Effector CD4-positive, alpha-beta T cell (primary cell): ENCODE results near the gene FOXC2.

Source experiments
- DNase-seq: peaks from one replicate; pipeline ENCODE4 v3.0.0-alpha.2; 2020

FOXC2 gene

DNA sequence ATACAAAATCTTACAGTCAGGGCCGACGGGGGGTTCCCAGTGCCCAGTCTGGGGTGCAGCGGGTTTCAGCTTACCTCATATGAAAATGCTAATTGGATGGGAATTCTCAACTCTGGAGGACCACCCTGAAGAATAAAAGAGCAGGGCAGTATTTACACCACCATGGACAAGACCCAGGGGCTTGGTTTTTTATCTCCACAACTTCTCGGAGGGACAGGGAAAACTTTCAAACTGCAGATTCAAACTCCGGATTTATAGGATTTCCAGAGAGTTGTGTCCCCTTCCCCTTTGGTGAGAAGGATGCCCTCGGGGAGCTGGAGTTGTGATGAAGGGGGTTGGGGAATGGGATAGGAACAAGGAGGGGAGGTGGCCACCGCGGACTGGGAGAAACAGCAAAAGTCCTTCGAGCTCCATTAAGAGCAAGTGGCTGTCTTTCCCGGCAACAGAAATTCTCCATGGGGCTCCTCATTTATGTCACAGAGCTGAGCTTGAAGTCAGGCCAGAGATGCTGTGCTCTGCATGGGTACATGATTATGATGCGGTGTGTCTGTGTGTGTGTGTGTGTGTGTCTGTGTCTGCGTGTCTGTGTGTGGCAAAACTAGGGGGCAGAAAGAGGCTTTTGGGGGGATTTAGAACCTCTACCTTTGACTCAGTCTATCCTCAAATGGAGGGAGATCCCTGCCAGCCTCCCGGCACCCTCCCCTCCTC, 27.4 kb downstream of the FOXC2 start:
- no peak for DNase-seq

DNA sequence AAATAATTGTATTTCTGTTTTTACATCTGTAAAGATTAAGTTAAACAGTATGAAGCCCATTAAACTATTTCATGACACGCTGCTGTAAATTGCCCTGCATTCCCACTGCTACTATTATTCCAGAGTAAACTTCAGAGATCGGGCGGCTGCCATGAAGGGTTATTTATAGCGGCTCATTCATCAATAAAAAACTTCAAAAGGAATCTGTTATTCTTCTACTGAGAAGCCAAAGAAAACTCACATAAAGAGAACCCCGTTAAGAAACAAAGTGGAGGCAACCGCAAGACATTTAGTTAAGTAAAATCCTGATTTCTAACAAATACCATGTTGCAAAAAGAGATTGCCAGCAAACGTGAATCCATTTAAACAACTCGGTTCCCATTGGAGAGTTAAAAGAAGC, 28.1 kb downstream of the FOXC2 start:
- DNase-seq = no peak

DNA sequence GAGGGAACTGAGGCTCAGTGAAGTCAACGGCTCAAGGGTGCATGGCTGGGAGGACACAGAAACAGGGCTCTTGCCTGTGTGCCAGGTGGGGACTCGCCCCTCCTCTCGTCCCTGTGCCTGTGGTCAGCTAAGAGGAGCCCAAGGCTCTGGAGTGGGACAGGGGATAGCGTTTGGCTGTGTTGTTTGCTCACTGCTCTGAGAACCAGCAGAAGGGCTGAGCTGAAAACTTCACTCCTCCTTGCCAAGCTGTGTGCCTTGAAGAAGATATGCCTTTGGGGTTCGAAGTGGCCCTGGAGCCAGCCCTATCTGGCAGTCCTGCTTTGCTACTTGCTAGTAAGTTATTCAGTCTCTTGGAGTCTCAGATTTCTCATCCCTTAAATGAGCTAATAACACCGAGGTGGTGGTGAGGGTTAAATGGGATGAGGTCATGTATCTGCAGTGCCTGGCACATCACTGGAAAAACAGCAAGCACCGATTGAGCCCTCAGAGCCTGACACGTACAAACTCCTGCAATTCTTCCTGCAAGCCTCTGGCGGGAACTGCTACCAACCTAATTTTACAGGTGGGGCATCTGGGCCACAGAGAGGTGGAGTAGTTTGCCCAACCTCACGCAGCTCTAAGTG, 29.5 kb downstream of the FOXC2 start:
- DNase-seq = no peak

DNA sequence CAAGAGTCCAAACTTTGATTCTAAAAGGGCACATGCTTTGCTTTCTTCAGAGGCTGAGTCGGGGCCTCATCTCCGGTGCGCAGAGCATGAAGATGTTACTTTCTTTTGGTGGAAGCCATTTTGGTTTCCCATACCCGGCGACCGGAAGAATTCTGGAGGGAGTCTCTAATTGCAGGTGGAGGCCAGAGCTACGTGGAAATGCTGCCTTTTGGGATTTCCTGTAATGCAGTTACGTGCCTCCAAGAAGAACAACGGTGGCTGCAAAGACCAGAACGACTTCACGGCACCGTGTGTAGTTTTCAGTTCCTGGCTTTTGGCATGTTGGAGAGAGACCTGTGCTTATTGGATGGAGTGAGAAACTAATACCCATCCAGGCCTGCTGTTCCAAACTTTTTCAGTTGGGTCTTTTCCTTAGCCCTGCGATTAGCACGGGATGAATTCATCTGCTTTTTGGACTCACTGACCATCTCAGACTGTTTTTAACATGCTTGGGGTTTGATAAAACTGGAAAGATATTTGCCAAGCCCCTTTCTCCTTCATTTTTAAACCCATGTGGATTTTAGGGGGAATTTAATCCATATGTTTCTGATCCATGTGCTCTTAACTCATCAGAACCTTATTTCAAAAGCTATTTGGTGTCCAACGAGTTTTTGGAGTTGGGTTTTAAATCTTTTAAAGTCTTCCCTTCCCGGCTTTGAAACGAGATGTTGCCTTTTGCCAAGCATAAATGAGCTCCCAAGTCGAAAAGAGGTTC, 30.7 kb downstream of the FOXC2 start:
- DNase-seq = no peak

DNA sequence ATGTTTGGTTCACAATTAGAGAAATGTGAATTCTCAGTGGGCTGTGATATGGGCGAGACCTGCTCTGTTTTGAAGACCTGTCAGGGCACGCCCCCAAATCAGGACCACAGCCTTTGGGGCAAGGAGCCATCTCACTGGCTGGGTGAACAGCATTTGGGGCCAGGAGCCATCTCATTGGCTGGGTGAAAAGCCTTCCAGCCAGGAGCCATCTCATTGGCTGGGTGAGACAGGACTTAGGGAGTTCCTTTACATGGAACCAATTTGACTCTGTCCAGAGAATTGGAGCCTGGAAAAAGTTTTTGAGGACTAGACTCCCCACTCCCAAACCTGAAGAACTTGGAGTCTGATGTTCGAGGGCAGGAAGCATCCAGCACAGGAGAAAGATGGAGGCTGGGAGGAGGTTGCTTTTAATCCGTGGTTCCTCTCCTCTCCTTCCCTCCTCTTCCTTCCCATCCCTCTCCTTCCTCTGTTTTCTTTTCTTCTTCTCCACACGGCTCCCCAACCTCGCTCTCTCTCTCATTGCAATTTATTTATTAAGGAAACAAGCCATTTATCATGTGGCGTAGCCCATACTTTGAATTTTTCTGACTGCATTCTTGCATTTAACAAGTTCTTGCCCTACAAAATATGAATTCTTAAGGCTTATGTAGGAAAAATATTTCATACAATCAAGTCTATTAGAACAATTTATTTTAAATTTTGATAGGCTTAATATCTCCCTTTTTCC, 31.4 kb downstream of the FOXC2 start:
- no peak for DNase-seq

DNA sequence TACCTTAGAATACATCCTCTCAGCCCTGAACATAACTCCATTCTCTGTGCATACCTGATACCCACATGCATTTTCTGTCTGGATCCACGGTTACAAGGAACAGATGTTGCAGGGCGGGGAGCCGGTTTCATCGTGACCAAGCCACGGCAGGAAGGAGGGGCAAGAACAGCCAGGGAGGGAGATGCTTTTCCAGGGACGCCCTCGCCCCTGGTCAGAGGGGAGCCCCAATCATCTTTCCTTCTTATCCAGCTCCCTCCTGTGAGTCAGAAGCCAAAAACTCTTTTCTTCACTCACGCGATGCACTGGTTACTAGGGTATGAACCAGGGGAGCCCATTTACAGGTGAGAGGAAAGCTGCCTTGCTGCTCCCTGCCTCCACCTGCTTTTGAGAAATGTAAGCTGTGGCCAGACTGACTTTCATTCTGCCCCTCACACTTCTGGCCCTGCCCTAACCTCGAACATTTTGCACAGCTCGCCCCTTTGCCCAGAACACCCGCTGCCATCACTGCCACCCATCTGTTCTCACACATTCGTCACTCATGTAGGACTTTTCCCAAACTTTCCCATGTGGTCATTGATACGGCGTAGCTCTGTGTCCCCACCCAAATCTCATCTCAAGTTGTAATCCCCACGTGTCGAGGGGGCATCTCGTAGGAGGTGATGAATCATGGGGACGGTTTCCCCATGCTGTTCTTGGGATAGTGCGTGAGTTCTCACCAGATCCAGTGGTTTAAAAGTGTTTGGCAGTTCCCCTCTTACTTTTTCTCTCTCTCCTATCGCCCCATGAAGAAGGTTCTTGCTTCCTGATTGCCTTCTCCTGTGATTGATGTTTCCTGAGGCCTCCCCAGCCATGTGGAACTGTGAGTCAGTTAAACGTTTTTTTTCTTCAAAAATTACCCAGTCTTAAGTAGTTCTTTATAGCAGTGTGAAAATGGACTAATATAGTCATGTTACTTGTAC, 32.3 kb downstream of the FOXC2 start:
- DNase-seq = no peak

DNA sequence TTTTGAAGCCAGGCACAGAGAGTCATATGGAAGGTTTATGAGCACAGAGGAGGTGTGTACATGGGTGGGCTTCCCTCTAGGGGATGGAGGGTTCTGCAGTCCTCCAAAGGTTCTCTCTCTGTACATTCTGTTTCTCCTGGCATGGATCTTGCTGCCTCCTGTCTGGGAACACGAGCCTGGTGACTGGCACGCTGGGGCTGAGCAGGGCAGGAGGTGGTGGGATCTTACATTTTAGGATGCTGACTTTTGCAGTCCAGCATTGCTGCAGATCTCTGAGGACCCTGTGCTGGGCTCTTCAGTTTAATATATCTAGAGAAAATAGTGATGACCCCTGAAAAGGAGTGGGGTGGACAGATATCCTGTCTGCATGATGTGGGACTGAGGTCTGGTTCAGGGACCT, 34.7 kb downstream of the FOXC2 start:
- no peak for DNase-seq

DNA sequence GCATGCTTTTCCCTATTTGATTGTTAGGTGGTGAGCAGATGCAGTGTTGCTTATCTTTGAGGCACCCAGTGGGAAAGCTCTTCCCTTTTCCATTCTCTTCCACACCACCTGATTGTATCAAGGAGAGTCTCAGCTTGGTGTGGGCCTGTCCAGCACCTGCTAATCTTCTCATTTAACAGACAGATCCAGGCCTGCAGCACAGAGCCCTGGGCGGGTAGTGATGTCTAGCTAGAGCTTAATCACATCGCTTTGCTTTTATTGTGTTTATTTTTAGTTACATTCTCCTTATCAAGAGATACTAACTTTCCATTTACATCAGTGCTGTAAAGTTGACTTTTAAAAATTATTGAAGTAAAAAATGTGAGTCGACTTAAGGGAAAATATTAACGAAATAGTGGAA, 35.9 kb downstream of the FOXC2 start:
- no peak for DNase-seq

DNA sequence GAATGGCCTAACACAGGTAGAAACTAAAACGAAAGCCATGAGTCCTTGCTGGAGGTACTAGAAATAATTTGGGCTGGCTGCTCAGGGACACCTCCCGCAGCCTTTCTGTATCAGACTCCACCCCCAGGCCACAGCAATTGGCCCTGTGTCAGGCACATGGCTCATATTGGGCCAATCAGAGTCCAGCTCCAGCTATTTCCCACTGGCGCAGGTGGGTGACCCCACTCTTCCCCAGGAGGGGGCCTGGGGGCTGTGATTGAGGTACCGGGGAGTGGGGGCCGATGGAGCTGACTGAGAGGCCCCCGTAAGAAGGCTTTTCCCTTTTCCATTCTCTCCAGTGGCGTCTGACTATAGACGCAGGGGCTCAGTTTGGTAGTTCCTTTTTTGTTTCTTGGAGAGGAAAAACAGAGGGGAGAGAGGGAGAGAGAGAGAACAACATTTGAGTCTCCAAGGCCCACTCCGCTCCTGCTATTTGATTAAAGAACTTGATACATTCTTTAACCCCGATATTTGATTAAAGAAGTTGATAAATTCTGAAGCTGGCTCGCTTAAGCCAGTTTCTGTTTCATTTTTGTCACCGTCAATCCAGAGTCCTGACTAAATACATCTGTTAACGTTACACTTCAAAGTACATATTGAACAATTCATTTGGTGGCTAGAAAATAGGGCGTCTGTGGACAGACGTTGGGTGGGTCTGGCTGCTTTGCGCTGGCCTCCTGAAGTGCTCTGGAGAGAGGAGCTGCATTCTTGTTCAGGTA, 38.0 kb downstream of the FOXC2 start:
- peak; percentile 17 for DNase-seq

DNA sequence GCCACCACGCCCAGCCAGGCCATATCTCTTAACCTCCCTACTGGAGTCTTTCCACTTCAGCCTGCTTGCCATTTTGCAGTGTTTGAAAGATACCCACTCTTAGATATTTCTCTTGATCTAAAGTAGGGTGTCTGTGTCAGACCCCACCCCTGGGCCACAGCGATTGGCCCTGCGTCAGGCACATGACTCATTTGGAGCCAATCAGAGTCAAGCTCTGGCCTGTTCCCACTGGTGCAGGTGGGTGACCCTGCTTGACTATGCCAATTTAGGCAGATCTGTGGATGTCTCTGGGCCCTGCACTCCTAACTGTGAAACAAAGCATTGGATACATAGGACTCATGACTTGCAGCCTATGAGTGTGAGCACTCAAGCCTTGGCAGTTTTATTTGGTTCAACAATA, 39.3 kb downstream of the FOXC2 start:
- no peak for DNase-seq

DNA sequence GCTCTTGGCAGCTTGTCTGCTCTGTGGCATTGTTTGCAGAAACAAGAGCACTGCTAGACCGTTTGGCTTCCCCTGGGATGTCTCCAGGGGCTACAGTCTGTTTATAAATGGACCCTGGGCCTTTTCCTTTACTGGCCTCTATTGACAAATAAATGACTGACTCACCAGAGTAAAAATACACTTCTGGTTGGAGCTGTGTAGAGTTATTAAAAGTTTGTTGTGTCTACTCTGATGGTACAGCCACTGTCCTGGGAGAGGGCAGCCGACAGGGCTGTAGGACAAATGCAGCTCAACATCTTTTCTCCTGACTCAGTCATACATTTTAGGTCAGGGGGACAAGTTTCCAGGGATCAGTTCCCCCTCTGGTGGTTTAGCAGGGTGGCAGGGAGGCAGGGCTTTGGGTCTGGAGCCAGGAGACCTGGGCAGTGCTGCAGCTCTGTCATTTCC, 41.7 kb downstream of the FOXC2 start:
- DNase-seq = no peak

DNA sequence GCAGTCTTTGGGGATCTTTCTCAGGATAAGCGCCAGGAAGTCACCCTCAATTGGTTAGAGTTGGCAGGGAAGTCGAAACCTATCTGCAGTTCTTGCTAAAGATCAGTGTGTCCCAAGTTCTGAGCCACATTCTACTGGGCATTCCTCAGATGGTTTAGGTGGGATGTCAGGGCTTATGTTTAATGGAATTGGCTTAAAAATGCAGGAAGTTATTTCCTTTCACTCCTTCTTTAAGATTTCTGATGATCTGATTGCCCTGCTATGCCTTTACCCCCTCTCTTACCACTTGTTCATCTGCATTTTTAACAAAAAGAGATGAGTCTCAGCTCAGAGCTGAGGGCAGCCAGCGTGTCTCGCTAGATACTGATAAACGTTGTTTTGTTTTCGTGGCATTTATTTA, 42.5 kb downstream of the FOXC2 start:
- no peak for DNase-seq

DNA sequence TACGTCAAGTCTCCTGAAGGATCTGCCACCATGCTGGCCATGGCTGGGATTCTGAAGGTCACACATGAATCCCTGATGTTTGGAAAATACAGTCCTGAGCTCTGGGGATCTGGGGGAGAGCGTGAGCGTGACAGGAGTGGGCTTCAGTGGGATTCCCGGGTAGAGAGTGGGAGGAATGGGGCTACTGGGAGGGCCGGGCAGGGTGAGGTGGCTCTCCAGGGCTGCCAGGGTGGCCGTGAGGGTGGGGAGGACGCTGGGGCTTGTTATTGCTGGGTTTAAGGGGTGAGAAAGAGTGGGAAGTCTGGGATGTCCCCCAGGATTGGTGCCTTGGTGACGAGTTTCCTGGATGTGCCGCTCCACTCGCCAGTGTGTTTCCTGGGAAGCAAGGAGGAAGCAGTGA, 43.0 kb downstream of the FOXC2 start:
- no peak for DNase-seq

DNA sequence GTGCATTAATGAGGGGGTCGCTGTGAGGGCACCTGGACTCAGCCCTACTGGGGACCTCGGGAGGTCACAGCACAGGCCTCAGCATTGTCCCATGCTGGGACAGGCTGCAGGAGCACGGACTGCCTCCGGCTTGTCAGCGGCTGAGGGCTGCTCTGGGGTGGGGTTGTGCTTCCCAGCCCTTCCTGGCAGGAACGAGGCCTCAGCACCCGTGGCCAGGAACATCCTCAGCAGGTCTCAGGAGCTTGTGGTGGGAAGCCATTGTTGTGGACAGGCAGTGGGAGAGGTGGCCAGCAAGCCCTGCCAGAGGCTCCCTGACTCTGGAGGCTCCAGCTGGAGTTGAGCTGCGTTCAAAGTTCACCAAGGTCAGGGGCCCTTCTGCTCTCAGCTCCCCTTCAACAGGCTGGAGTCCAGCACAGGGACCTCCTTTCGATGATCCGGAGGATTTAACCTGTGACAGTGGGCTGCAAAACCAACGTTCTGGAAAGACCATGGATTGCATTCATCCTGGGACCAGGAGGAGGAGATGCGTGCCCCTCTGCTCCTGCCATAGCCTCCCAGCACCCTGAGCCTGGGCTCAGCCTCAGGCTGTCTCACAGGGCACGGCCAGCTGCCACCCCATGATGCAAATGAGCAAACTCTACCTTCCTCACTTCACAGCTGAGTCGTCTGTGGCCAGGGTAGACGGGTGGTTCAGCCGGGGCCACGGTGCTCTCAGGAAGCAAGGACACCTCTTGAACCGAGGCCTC, 44.3 kb downstream of the FOXC2 start:
- DNase-seq = no peak

DNA sequence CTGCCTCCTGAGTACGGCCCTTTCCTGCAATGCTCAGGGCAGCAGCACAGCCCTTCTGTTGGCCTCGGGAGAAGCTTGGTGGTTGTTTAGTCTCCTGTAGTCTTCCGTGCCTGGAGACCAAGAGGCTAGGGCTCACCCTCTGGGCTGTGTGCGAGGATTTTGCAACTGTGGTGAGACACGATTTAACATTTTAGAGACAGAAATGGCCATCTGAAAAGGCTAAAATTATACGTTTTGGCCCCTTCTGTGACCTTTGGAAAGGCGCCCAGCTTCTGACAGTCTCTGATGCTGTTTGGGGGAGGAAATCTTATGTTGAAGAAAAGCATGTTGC, 44.9 kb downstream of the FOXC2 start:
- DNase-seq = no peak

DNA sequence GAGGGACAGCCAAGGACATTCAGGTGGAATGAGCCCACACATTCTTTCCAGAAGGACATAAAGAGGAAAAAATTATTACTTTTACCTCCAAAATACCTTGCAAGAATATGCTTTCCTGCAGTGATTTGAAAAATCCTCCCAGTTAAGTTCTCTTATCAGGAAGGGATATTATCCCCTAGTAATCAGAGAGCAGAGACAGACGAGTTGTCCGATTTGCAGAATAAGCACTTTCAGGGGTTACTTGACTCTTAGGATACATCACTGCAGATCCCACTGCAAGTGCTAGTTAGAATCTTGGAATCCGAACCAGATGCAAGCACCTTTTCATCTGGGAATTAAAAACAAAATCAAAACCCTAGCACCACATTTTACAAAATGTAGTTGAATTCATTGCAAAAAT, 45.3 kb downstream of the FOXC2 start:
- DNase-seq = no peak

DNA sequence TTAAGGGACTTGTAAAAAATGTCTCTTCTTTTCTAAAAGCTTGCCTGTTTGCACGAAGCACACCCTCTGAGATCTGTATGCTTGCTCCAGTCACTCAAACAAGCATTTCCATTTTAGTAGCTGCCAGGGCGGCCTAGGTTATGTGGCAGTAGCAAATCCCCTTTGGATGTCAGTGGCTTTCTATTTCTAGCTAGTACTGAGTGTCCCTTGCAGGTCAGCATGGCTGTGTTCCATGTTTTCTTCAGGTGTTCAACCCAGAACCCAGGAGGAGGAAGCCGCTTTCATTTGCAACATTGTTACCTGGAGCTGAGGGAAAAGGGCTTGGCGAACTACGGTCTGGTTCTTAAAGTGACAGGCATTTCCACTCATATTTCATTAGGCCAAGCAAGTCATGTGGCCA, 48.1 kb downstream of the FOXC2 start:
- DNase-seq = no peak

DNA sequence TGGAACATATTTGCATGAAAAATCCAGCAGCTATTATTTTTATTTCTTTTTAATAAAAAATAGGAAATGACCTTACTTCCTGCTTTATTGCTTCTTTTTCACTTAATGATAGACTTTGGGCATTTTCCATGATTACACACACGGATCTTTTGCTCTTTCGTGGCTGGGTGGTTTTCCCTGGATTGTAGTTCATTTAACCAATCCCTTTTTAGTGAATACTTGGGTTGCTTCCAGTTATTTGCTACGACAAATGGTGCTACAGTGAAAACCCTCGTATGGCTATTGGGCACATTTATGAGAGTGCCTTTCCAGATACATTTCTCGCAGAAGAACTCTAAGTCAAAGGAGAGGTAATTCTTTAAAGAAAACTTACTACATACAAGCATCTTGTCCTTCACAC, 50.3 kb downstream of the FOXC2 start:
- DNase-seq = no peak

DNA sequence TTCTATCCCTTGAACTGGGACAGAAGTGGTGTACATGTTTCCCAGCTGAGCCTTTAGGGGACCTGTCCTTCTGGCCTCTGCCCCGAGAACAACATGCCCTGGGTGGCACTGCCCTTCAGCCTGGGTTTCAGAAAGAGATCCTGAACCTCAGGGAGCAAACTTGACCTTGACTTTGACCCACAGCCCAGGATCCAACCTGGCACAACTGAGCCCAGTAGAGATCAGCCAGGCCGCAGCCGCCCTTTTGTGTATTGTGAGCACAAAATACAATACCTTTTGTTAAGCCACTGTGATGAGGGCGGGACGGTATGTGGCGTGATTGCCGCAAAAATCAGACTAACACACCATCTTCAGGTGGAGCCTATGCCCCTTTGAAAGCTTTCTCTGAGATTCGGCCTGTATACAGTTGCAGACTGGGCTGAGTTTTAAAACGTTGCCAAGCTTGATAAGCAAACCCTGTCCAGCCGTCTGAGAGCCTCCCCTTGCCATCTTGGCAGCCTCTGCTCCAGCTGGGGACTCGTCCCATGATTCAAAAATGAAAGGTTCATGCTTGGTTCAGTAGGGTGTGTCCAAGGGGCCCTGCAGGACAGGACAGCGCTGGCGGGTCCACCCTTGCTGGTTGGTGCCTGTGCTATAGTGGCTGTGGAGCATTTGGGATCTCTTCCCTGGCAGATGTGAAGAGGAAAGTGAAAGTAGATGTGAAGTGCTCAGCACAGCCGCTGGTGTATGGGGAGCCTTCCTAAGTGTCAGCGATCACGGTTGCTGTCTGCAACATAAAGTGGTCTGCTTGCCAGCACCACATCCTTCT, 52.0 kb downstream of the FOXC2 start:
- DNase-seq = no peak
